SW 1271 (cell line): ENCODE data around the gene FICD.
"Not testable (repeated sequence)": the region's sequence is repeated elsewhere in the genome, so short reads cannot be mapped to it uniquely, and the experiment has no call there.

ENCODE experiments used
- DNase-seq, 2 experiments: peaks; one replicate each; lab custom pipeline; 2025; lab: John Stamatoyannopoulos, UW

Gene FICD

DNA sequence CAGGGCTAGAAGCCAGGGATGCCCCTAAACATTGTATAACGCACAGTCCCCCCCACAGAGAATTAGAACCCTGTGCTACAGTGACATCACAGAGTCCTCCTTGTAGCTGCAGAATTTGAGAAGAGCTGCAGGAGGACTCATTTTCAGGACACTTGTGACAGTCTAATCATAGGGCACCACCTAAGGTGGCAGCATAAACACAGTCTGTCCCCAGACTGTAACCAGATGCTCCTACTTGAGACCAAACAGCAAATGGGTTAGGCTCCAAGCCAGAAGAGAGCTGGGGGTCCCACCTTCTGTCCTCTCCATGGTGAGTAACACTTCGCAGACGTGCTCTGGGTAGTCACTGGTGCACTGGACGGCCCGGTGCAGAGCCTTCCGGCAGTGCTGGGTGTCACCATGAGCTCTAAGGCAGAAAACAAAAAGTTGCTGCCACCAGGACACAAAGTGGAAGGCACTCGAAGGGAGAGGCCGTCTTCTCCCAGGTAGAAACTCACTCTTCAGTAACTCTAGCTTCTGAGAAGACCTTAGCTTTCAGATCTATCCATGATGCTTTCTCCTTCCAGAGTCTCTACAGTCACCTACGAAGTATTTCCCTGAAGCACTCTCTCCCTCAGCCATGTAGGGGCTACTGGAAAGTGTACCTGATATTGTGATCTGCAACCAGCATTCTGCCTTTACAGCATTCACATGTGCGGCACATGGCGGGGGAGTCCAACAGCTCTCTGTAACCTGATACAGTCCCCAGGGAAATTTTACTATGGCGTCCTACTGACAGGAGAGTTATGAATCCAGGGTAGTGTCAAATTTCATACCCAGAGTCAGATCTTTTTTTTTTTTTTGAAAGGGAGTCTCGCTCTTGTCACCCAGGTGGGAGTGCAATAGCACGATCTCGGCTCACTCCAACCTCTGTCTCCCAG lies 17.1 kb downstream of the FICD start:
- DNase-seq: no peak

- DNase-seq: no peak
Measured at GRCh38 chr12:108538146-108538545, 23.1 kb downstream of the FICD start.

DNA sequence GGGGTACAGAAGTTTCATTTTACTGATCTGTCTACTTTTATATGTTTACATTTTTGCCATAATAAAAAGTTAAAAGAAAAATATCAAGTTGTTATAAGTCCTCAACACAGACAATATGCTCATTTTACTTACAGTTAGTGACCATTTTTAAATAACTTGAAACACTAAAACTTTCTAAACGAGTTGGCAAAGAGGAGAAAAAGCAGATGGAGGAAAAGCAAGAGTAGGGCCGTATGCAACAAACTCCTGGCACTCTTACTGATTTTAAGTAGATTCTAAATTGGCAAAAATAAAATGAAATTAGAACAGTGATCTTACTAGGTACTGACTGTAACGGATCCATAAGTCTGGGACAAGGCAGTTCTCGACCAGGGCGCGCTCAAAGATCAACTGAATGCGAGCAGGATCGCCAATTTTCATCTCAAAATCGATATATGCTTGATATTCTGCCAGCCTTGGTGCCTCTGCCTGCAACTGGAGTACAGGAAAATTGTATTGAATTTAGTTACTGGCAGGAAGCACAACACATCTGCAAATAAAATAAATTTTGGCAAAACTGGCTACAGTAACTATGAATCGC lies 23.6 kb downstream of the FICD start:
- DNase-seq: no peak

DNA sequence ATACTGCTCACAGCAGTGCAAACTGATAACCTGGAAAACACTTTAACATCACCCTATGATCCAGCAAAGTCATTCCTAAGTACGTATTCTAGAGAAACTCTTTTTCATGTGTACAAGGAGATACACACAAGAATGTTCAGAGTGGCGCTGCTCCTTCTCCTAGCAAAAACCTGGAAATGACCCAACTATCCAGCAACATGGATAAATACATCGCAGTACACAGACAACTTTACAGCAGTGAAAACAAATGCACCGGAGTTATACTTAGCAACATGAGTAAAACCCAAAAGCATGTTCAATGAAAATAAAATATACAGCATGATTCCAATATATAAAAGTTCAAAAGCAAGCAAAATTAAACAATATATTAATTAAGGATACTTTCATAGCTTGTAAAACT lies 27.2 kb downstream of the FICD start:
- DNase-seq: no peak

DNA sequence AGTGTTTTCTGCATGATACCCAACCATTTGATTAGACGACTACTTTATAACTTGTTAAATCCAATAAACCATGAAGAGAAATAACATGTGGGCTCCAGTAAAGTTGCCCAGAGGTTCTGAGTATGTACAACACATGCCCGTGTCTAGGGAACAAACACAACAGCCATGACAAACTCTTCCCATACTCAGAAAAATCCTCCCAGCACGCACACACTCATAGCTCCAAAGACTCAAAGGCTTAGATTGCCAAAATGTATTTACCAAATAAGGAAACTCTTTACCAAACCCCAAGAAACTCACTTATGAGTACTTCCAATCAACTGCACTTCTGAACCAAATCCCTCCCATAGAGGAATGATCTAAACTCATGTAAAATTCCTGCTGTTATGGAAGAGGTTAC lies 28.6 kb downstream of the FICD start:
- no peak for DNase-seq

DNA sequence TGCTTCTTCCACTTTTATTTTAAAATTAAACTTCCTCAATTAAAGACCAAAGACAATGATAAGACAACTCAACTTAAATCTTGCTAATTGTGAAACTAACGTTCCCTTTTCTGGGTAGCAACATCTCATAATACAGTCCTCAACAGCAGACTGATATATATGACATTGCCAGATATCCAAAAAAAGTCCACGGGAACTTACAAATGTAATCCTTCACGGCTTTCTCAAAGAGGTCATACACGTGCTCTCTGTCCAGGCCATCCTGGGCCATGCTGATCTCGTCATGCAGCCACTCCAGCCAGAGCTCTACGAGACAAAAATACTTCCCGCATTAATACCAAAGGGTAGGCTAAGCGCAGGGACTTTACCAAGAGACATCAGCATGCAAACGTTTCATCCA lies 32.6 kb downstream of the FICD start:
- DNase-seq: no peak

DNA sequence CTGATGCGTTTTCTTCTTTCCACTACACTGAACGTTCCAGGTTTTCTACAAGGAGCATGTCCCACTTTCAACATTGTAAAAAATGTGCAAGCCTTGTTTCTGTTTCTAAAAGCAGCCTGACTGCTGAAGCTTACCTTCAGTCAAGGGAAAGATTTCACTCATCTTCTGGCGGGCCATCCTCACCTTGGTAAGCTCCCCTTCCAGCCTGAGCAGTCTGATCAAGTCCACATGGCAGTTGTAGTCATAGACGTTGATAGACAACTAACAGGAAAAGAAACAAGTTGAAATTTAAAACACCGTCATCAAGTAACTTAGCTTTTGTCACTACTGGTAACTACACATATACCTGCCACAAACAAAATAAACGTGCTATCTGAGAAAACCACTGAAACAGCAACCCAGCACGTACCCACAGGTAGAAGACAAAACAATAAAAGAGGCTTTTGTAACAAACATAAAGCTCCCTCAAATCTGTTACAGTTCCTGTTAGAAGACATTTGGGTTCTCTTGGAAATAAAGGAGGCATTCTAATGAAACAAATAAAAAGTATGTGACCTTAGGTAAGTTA lies 34.0 kb downstream of the FICD start:
- DNase-seq: no peak

- no peak for DNase-seq
Measured at GRCh38 chr12:108551535-108551934, 36.5 kb downstream of the FICD start.

- DNase-seq: no peak
Measured at GRCh38 chr12:108553799-108554198, 38.7 kb downstream of the FICD start.

GRCh38 chr12:108555383-108555782 lies 40.3 kb downstream of the FICD start:
- DNase-seq: not testable (repeated sequence)

DNA sequence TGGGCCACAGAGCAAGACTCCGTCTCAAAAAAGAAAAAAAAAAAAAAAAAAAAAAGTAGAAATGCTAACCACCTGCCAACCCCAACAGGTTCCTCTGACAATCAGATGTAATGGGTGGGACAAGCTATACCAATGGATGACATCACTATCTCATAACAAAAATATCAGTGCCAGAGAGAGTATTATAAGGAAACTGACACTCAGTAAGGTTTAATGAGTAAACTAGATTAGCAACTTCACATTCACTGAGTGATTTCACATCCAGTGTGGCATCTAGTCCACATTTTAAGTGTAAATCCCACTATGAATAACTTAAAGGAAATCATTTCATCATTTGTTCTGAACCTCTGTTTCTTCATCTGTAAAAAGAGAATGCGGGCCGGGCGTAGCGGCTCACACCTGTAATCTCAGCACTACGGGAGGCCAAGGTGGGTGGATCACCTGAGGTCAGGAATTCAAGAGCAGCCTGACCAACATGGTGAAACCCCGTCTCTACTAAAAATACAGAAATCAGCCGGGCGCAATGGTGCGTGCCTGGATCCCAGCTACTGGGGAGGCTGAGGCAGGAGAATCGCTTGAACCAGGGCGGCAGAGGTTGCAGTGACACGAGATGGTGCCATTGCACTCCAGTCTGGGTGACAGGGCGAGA lies 44.1 kb downstream of the FICD start:
- DNase-seq: no peak

DNA sequence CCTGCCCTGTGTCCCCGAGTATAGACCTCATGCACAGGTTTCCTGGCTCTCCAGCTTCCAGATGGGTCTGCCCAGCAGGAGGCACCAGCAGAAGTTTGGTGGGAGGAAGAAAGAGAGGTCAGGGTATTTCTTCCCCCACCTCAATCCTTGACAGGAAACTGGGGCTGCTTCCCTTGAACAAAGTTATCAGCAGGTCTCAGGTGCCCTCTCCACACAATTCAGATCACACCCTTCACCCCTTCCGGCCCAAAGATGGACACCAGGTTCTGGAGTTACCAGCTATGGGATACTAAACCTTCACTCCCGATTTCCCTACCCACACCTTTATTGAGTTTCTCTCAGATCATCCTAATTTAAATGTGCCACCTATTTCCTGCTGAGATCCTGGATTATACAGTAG lies 44.7 kb downstream of the FICD start:
- no peak for DNase-seq

DNA sequence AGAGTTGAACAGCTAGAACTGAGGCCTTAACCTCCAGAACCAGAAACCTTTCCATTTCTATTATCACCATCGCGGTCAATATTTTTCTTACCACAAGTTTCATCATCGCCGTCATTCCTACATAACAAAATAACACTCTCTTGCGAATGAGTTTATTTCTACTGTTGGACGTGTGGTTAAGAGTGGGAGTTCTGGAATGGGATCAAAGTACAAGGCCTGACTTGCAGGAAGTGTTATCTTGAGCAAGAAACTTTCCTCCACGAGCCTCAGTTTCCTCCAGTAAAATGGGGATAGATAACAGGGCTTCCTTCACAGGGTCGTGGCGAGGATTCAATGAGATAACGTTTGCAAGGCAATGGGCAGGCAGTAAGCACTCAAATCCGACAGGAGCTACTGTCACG lies 45.2 kb downstream of the FICD start:
- DNase-seq: no peak

- DNase-seq: peak; percentile 69 to 94
Measured at GRCh38 chr12:108560752-108561719, 46.0 kb downstream of the FICD start, which contains the start of gene SART3. SART3 (minus strand) TSS chr12:108561173; CDS start chr12:108561154, 19 bp downstream.

- DNase-seq: peak in 1 of 2 experiments; percentile 59
Measured at GRCh38 chr12:108561852-108562347, 46.8 kb downstream of the FICD start.

DNA sequence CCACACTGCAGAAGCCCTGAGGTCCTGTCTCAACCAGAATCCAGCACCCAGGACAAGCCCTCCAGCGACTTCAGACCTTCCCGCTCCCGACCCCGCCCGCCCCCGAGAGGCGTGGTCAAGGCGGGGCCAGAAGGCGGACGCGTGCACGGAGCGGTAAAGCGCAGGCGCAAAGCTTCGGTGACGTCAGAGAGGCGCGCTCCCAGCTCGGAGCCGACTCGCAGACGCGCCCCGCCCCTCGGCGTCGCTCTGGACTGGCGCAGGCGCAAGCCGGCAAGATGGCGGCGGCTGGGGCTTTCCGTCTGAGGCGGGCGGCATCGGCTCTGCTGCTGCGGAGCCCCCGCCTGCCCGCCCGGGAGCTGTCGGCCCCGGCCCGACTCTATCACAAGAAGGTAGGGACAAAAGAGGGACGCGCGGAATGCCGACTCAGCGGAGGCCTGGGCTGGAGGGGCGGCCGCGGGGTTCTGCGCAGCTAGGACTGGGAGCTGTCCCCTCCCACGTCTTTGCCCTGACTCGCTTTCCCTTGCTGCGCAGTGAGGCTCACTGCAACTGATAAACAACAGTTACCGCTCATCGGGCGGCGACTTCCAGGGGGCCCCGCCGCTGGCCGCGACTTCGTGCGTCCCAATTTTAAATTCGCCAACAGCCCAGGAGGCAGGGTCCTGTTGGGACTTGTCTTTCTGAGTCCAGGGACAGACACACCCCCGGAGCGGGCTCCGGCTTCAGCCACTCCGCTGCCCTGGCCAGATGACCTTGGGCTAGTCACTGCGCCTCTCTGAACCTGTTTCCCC lies 47.5 kb downstream of the FICD start, which contains the start of gene ISCU:
Gene ISCU (plus strand): TSS at position 249 of the 788 bp plus-strand sequence. CDS start 27 bp downstream, at position 276.
- peak; percentile 89 to 93 for DNase-seq

GRCh38 chr12:108563136-108563803 lies 48.2 kb downstream of the FICD start:
- peak; percentile 67 to 89 for DNase-seq

GRCh38 chr12:108563804-108564151 lies 48.7 kb downstream of the FICD start:
- no peak for DNase-seq

- DNase-seq: no peak
Measured at GRCh38 chr12:108564724-108565123, 49.6 kb downstream of the FICD start.

- no peak for DNase-seq
Measured at GRCh38 chr12:108565146-108565545, 50.1 kb downstream of the FICD start.
